NOMO-1 (cell line): Measurements from ENCODE around the gene CLASP1.
"Not testable (repeated sequence)": the region's sequence is repeated elsewhere in the genome, so short reads cannot be mapped to it uniquely, and the experiment has no call there.

Source experiments
- DNase-seq, 2 experiments: peaks; one replicate each; lab custom pipeline; 2025; ENCODE audit not compliant: unreplicated experiment in 2 of 2; lab: John Stamatoyannopoulos, UW

Gene CLASP1

DNA sequence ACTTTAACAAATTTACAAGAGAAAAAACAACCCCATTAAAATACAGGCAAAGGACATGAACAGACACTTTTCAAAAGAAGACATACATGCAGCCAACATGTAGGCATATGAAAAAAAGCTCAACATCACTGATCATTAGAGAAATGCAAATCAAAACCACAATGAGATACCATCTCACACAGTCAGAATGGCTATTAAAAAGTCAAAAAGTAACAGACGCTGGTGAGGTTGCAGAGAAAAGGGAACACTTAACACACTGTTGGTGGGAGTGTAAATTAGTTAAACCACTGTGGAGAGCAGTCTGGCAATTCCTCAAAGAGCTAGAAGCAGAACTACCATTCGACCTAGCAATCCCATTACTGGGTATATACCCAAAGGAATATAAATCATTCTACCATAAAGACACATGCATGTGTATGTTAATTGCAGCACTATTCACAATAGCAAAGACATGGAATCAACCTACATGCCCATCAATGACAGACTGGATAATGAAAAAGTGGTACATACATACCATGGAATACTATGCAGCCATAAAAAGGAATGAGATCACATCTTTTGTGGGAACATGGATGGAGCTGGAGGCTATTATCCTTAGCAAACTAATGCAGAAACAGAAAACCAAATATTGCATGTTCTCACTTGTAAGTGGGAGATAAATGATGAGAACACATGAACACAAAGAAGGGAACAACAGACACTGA is 96.6 kb downstream of the CLASP1 start:
- not testable (repeated sequence) for DNase-seq

DNA sequence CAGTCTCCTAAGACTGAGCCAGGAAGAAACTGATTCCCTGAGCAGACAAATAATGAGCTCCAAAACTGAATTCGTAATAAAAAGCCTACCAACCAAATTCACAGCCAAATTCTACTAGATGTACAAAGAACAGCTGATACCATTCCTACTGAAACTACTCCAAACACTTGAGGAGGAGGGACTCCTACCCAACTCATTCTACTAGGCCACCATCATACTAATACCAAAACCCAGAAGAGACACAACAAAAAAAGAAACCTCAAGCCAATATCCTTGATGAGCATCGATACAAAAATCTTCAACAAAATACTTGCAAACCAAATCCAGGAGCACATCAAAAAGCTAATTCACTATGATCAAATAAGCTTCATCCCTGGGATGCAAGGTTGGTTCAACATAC is 98.6 kb downstream of the CLASP1 start:
- DNase-seq: no peak

GRCh38 chr2:121547646-121548045 is 101.6 kb downstream of the CLASP1 start:
- DNase-seq: no peak

DNA sequence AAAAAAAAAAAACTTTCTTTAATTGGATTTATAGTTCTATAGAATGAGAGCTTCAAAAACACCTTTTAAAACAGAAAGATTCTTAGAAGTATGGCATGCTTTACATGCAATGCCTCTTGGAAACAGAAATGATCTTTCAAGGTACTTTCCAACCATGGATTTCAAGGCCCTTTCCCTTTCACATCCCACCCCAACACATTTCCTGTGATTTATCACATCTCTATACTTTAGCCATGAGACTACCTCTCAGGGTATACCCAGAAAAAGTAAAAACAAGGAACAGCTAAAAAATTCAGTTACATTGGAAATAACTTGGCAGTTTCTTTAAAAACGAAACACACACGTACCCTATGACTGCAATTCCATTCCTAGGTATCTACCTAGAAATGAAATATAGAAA is 103.3 kb downstream of the CLASP1 start:
- no peak for DNase-seq

GRCh38 chr2:121545257-121545656 is 104.0 kb downstream of the CLASP1 start:
- no peak for DNase-seq

DNA sequence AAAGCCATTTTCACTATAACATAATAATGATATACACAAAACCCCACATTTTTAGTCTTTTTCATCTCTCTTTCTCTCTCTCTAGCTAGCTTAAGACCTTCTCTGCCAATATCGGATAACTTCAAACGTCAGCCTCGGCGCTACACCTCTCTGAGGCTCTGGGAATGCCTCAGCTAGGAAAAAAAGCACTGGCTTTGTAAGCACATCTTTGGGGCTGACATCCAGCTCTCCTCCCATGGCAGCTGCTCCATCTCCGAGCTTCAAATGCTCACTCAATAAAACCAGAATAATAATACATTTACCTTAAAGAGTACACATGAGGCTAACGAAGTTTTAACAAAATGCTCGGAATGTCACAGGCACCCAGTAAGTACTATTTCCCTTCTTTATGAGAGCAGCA is 107.8 kb downstream of the CLASP1 start:
- DNase-seq: no peak

GRCh38 chr2:121539750-121540469 is 109.4 kb downstream of the CLASP1 start:
- no peak for DNase-seq

DNA sequence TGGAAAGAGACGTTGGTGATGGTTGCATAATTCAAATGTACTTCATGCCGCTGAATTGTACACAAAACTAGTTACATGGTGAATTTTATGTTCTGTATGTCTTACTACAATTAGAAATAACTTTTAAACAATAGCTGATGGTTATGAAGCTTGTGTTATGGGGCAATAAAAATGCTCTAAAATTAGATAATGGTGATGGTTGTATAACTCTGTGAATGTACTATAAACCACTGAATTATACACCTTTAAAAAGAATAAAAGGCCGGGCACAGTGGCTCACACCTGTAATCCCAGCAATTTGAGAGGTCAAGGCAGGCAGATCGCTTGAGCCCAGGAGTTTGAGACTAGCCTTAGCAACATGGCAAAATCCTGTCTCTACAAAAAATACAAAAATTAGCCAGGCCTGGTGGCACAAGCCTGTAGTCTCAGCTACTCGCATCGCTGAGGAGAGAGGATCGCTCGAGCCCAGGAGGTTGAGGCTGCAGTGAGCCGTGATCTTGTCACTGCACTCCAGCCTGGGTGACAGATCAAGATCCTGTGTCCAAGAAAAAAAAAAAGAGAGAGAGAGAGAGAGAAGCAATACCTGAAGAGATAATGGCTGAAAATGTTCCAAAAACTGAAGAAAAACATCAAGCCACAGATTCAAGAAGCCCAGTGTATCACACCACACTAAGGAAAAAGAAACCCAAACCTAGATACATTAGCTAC is 112.3 kb downstream of the CLASP1 start:
- DNase-seq: peak in 1 of 2 experiments; percentile 14

GRCh38 chr2:121536347-121536746 is 112.9 kb downstream of the CLASP1 start:
- DNase-seq: no peak

- DNase-seq: no peak
These were observed 115.3 kb downstream of the CLASP1 start for GRCh38 chr2:121534007-121534406.

DNA sequence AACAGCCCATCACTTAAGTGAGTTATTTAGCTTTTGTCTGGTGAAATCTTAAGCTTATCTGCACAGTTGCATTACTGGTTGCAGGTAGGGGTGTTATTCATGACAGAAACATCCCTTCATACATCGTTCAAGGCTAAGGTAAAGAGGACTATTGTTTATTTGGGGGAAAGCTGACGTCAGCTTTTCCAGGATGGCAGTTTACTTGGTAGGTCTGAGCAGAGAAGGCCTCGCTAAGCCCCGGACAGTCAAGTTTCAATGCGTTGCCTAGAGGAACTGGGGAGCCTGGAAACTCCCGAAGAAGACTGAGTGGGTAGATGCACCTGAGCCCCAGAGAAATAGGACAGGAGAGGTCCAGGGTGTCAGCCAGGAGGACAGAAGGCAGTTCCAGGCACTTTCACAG is 116.4 kb downstream of the CLASP1 start:
- no peak for DNase-seq

DNA sequence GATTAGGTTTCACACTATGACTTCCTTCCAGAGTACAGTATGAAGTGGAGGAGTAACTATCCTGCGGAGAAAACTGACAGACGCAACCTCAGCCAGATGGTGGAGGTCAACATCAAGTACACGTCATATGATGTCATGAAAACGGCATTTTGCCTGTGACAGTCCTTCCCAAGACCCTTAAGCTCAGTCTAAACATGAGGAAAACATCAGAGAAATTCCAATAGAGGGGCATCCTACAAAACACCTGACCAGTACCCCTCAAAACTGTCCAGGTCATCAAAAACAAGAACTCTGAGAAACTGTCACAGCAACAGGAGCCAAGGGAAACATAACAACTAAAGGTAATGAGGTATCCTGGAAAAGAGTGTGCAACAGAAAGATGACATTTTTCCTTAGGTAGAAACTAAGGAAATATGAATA is 116.9 kb downstream of the CLASP1 start:
- no peak for DNase-seq

- DNase-seq: peak; percentile 79 to 81
These were observed 119.0 kb downstream of the CLASP1 start for GRCh38 chr2:121530212-121530705.

- DNase-seq: peak in 1 of 2 experiments; percentile 33
These were observed 119.6 kb downstream of the CLASP1 start for GRCh38 chr2:121529439-121530211.

- no peak for DNase-seq
These were observed 122.1 kb downstream of the CLASP1 start for GRCh38 chr2:121527009-121527682.

GRCh38 chr2:121524685-121525425 is 124.4 kb downstream of the CLASP1 start:
- no peak for DNase-seq

DNA sequence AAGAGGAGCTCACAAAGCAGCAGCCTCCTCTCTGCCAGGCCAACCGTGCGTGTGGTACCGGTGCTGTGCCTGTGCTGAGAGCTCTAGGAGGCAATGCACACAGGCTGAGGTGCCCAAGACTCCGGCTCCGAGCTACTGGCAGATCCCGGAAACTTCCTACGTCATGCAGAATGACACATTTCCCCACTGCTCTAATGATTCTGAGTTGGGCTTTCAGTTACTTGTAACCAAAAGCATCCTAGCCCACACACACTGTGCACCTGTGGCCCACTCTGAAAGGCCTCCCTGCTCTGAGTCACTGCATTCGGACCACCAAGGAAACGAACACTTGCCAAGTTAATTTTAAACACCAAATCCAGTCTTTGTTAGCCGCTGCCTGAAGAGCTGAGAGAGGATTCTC is 127.9 kb downstream of the CLASP1 start:
- DNase-seq: no peak

- no peak for DNase-seq
These were observed 128.6 kb downstream of the CLASP1 start for GRCh38 chr2:121520641-121520994.

DNA sequence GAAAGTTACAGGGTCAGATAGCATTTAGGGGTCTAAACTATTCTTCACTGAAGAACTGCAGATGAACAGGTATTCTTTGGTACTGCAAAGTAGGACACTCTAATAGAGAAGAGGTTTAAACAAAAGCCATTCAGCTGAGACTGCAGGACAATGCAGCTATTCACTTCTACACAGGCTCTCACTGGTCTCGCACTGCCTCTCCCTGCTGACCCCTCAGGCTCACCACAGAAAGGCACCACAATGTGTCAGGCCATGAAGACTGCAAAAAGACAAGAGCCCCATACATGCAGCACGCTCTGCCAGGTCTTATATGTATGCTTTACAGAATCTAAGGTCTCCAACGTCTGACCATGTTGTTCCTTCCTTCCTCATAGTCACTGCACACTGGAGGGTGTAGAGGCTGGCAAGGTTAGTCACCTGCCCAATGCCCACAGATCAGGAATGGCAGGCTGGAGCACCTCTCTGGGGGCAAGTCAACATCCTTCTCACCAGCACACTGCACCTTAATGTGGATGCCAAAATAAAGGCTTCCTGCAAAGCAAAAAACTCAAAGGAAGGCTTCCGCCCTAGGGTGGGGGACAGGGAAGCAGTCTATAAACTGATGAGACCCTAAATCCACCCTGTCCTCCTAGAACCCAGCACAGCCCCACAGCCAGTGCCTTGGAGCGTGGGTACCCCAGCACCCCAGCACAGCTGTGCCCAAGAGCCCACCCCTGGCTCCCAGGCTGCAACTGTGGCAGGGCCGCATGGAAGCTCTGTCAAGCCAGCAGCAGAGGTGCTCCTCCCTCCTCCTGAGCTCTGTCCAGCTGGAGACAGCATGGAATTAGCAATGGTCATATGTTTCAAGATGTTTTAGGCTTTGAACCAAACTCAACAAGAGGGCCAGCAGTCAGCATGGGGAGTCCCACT is 129.3 kb downstream of the CLASP1 start:
- DNase-seq: no peak
